Measurements from ENCODE around the gene TRMT11. TPM values are rescaled to one million over a fixed set of nuclear protein-coding genes. Genes with fewer than 3 reads are reported as not detected.
"Not testable (repeated sequence)": the region's sequence is repeated elsewhere in the genome, so short reads cannot be mapped to it uniquely, and the experiment has no call there.

Gene TRMT11
- total RNA-seq, 1 donor from 2014 or later, result 19.7 TPM

DNA sequence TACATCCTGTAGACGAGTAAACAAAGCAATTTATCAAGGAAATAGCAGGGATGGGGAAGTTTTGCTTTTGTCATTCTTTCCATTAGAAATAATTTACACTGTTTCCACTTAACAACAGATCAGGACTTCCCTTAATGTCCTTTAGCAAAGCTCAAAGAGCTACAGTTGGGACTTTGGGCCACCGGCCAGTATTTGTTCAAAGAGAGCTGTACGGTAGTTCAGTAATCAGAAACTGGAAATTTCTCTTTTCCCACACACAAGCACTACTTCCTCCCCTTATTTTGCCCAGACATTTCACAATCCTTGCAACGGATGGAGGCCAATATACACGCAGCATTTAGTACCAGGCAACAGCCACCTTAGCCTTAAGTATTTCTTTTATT, 41.9 kb upstream of the TRMT11 start:
- TF ChIP-seq, protein P1, sequence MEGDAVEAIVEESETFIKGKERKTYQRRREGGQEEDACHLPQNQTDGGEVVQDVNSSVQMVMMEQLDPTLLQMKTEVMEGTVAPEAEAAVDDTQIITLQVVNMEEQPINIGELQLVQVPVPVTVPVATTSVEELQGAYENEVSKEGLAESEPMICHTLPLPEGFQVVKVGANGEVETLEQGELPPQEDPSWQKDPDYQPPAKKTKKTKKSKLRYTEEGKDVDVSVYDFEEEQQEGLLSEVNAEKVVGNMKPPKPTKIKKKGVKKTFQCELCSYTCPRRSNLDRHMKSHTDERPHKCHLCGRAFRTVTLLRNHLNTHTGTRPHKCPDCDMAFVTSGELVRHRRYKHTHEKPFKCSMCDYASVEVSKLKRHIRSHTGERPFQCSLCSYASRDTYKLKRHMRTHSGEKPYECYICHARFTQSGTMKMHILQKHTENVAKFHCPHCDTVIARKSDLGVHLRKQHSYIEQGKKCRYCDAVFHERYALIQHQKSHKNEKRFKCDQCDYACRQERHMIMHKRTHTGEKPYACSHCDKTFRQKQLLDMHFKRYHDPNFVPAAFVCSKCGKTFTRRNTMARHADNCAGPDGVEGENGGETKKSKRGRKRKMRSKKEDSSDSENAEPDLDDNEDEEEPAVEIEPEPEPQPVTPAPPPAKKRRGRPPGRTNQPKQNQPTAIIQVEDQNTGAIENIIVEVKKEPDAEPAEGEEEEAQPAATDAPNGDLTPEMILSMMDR (conservative IDR thresholded peaks at IDR 0.05; ENCODE audit: low read depth, low read length), result no peak
- no peak overlapping the region for H3K4me3 ChIP-seq (ENCODE audit: low read depth, low read length)
- DNase-seq (ENCODE audit: low read depth), result no peak

DNA sequence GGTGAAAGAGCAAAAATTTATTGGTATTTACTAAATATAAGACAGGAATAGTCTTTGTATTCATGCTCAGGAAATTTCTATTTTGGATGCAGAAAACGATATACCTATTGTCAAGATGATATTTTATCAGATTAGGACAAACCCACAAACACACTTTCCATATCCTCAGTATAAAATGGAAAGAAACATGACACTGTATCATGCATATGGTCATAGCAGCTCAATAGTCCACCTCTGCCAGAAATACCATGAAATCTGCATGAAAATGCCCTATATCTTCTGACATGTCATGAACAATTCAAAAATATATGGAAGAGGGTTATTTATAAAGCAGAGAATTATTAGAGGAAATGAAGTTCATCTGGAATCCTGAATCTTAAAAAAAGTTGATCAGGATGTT, 41.4 kb upstream of the TRMT11 start:
- DNase-seq (ENCODE audit: low read depth), result no peak
- no peak overlapping the region for H3K4me3 ChIP-seq (ENCODE audit: low read depth, low read length)
- TF ChIP-seq, protein P1 (conservative IDR thresholded peaks at IDR 0.05; ENCODE audit: low read depth, low read length), result no peak

DNA sequence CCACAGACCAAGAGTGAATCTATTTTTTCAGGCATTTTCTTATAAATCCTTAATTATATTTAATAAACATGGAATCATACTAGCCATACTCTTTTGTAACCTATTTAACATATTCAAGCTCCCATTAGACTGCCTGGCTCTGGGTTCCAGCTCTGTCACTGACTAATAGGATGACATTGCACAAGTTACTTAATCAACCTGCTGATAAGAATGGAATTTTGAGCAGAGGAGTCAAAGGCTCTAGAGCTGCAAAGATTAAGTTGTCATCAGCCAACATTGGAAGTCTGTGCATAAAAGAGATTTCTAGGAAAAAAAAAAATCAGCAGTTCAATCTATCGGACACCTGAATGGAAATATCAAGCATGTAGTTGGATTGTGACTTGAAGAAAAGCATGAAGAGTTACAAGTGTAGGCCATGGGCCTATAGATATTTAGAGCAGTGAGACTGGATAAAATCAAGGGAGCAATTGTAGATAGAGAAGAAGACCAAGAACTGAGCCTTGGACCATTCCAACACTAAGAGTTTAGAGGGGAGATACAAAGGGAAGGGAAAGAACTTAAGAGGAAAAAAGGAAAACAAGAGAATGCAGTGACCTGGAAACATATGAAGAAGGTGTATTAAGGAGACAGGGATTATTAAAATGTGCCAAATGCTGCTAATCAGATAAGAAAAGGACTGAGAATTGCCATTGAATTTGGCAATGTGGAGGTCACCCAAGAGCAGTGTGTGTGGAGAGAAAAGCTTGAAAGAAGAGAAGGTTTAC, 40.8 kb upstream of the TRMT11 start:
- no peak for DNase-seq (ENCODE audit: low read depth)
- no peak overlapping the region for H3K4me3 ChIP-seq (ENCODE audit: low read depth, low read length)
- TF ChIP-seq, protein P1 (conservative IDR thresholded peaks at IDR 0.05; ENCODE audit: low read depth, low read length), result no peak

DNA sequence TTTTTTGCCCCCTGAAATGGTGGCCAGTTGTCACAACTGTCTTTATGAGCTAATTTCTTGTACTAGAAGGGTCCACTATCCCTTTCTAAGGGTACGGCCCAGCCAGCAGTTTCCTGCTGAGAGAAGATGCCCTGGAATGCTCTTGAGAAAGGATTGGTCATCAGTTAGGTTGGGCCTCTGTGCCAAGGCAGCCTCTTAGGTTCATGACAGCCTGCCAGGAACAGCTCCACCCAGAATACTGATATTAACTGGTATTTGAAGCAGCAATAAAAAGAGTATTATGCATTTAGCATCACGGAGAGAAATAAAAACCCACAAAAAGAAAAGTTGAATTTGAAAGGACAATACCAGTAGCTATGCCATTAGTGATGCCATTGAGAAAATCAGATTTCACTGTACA, 38.7 kb upstream of the TRMT11 start:
- H3K4me3 ChIP-seq (ENCODE audit: low read depth, low read length), result no peak overlapping the region
- TF ChIP-seq, protein P1 (conservative IDR thresholded peaks at IDR 0.05; ENCODE audit: low read depth, low read length), result no peak
- no peak for DNase-seq (ENCODE audit: low read depth)

DNA sequence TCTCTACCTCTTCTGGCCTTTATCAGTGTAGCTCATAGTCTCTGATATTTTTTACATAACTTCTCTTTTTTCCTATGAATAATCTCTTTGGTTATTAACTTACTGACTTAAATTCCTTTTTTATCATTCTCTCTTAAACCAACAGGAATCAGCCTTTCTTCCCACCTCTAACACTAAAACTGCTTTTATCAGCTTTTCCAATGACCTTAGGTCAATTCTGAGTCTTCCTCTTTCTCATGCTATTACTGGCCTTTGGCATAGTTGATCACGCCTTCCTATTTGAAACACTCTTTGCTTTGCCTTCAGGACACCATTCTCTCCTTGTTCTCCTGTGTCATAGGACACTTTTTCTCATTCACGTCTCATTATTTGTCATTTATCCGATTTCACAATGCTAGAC, 37.9 kb upstream of the TRMT11 start:
- H3K4me3 ChIP-seq (ENCODE audit: low read depth, low read length), result no peak overlapping the region
- TF ChIP-seq, protein P1 (conservative IDR thresholded peaks at IDR 0.05; ENCODE audit: low read depth, low read length), result no peak
- no peak for DNase-seq (ENCODE audit: low read depth)

DNA sequence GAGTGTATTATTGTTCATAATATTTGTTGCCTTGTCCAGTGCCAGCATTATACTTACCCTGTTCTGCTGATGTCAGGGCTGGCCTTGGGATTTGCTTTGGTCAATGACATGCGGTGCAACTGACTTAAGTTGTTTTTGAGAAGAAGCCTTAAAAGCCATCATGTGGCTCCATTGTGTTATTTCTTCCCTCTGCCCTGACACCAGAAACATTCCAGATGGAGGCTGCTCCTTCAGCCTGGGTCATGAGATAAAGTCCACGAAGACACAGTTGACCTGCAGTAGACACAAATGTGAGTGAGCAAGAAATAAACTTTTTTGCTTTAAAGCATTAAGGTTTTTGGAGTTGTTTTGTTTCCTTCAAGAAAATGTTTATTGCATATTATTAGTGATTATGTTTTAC, 37.3 kb upstream of the TRMT11 start:
- TF ChIP-seq, protein P1 (conservative IDR thresholded peaks at IDR 0.05; ENCODE audit: low read depth, low read length), result no peak
- no peak overlapping the region for H3K4me3 ChIP-seq (ENCODE audit: low read depth, low read length)
- DNase-seq (ENCODE audit: low read depth), result no peak

DNA sequence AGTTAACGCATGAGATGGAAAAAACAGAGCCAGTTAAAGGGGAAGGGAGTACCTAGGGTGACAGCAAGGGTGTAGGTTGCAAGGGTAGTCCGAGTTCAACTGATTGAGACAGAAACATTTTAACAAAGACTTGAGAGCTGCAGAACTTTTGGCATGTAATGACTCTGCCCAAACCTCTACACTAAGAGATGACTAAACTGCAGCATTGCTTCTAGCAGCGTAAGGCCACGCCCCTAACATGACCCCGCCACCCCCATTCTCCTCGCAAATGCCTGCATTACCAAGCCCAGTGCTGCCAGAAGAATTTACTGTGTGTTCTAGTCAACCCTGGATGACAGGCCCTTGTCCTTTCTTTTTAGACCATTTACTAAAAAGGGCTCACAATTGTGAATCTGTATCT, 36.0 kb upstream of the TRMT11 start:
- H3K4me3 ChIP-seq (ENCODE audit: low read depth, low read length), result no peak overlapping the region
- DNase-seq (ENCODE audit: low read depth), result no peak
- TF ChIP-seq, protein P1 (conservative IDR thresholded peaks at IDR 0.05; ENCODE audit: low read depth, low read length), result no peak

DNA sequence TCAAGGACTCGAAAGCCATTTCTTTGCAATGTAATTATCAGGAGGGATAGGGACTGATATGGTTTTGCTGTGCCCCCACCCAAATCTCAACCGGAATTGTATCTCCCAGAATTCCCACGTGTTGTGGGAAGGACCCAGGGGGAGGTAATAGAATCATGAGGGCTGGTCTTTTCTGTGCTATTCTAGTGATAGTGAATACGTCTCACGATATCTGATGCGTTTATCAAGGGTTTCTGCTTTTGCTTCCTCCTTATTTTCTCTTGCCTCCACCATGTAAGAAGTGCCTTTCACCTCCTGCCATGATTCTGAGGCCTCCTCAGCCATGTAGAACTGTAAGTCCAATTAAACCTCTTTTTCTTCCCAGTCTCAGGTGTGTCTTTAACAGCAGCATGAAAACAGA, 35.6 kb upstream of the TRMT11 start:
- not testable (repeated sequence) for H3K4me3 ChIP-seq (ENCODE audit: low read depth, low read length)

More for the DNA sequence above, 35.6 kb upstream of the TRMT11 start:
- DNase-seq (ENCODE audit: low read depth), result not testable (repeated sequence)

All from epithelial cell of proximal tubule (primary cell).